Fibroblast of lung (primary cell): ENCODE data around the gene COL27A1.

ENCODE experiments used
- EZH2 ChIP-seq: IDR thresholded peaks from 2 replicates; pipeline ENCODE4 v1.5.1; 2012; ENCODE audit warnings: low read length, control low read depth, mild to moderate bottlenecking; ENCODE audit errors: missing control alignments
- TF ChIP-seq, protein P1 (sequence below), 2 donors: IDR thresholded peaks in 1 of 2; conservative IDR thresholded peaks in 1 of 2; 1 replicate in 1 of 2; 2 replicates in 1 of 2; pipeline ENCODE4 v1.5.1; 2011 to 2012; ENCODE audit warnings: low read length in 2 of 2, control low read depth in 1 of 2, inconsistent platforms in 1 of 2, low read depth in 1 of 2, mild to moderate bottlenecking in 1 of 2

DNA sequence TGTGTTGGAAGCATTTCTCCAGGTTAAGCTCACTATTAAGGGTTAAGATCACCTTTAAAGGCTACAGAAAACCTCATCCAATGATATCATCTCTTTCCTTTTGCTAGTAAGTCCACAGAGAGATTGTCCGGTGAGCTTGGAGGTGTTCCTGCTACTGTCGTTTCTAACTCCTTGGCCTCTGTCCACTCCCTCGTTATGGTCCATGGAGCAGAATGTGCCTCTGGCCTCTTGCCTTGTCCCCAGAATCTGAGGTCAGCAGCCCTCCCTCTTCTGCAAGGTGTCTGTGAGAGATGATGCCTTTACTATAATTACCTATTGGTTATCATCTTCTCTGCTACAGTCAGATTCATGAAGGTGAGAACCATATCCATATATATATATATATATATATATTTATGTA, 189.4 kb downstream of the COL27A1 start:
- TF ChIP-seq, protein P1, sequence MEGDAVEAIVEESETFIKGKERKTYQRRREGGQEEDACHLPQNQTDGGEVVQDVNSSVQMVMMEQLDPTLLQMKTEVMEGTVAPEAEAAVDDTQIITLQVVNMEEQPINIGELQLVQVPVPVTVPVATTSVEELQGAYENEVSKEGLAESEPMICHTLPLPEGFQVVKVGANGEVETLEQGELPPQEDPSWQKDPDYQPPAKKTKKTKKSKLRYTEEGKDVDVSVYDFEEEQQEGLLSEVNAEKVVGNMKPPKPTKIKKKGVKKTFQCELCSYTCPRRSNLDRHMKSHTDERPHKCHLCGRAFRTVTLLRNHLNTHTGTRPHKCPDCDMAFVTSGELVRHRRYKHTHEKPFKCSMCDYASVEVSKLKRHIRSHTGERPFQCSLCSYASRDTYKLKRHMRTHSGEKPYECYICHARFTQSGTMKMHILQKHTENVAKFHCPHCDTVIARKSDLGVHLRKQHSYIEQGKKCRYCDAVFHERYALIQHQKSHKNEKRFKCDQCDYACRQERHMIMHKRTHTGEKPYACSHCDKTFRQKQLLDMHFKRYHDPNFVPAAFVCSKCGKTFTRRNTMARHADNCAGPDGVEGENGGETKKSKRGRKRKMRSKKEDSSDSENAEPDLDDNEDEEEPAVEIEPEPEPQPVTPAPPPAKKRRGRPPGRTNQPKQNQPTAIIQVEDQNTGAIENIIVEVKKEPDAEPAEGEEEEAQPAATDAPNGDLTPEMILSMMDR (conservative IDR thresholded peaks at IDR 0.05 in 1 of 2, IDR thresholded peaks at IDR 0.05 in 1 of 2; ENCODE audit: low read depth in 1 of 2, low read length in 2 of 2), result no peak
- TF ChIP-seq EZH2, result no peak
